GM18873 (cell line): ENCODE measurements around the gene HNRNPU.

Experiments
- ATAC-seq: cut with Tn5 transposase; IDR thresholded peaks from one replicate; pipeline ENCODE4 v1.9.1; 2021; ENCODE audit warnings: mild to moderate bottlenecking, moderate library complexity, moderate number of reproducible peaks; ENCODE audit not compliant: unreplicated experiment, low FRiP score

The HNRNPU gene

GRCh38 chr1:244863491-244864252 lies 671 bp downstream of the HNRNPU start:
- peak; percentile 7 for ATAC-seq

- ATAC-seq = no peak
Measured at GRCh38 chr1:244862699-244863490, 1.4 kb downstream of the HNRNPU start.

- no peak for ATAC-seq
Measured at GRCh38 chr1:244862354-244862698, 2.0 kb downstream of the HNRNPU start.

GRCh38 chr1:244861683-244862082 lies 2.7 kb downstream of the HNRNPU start:
- ATAC-seq = no peak

GRCh38 chr1:244860914-244861610 lies 3.3 kb downstream of the HNRNPU start:
- no peak for ATAC-seq

GRCh38 chr1:244860078-244860477 lies 4.3 kb downstream of the HNRNPU start:
- ATAC-seq = no peak

GRCh38 chr1:244858357-244858756 lies 6.0 kb downstream of the HNRNPU start:
- ATAC-seq = no peak

- no peak for ATAC-seq
Measured at GRCh38 chr1:244857761-244858160, 6.6 kb downstream of the HNRNPU start.

- no peak for ATAC-seq
Measured at GRCh38 chr1:244854865-244855578, 9.3 kb downstream of the HNRNPU start.

GRCh38 chr1:244854166-244854565 lies 10.2 kb downstream of the HNRNPU start:
- no peak for ATAC-seq

GRCh38 chr1:244852694-244853093 lies 11.6 kb downstream of the HNRNPU start:
- no peak for ATAC-seq

GRCh38 chr1:244851546-244852231 lies 12.7 kb downstream of the HNRNPU start:
- no peak for ATAC-seq

GRCh38 chr1:244850896-244851295 lies 13.4 kb downstream of the HNRNPU start:
- no peak for ATAC-seq

GRCh38 chr1:244850099-244850852 lies 14.1 kb downstream of the HNRNPU start:
- no peak for ATAC-seq

GRCh38 chr1:244849189-244849866 lies 15.0 kb downstream of the HNRNPU start:
- no peak for ATAC-seq

GRCh38 chr1:244846653-244847052 lies 17.7 kb downstream of the HNRNPU start:
- ATAC-seq = no peak

- ATAC-seq = no peak
Measured at GRCh38 chr1:244844155-244845121, 19.9 kb downstream of the HNRNPU start.
